CD14-positive monocyte (primary cell): ENCODE results near the gene ACVR2B. TPM values are rescaled to one million over a fixed set of nuclear protein-coding genes. Genes with fewer than 3 reads are reported as not detected.

ENCODE experiments used
- DNase-seq, 3 donors: peaks; one replicate each; pipeline ENCODE4 v3.0.0-alpha.2; 2011 to 2022
- H2AFZ ChIP-seq: 2 replicates; pipeline ENCODE4 v1.6.0; 2012; ENCODE audit warnings: mild to moderate bottlenecking, low read depth, low read length, inconsistent platforms; ENCODE audit not compliant: insufficient read depth, poor library complexity, severe bottlenecking
- H3K27ac ChIP-seq, 2 donors: 1 replicate in 1 of 2; 2 replicates in 1 of 2; pipeline ENCODE4 v1.5.1; 2012 to 2013; ENCODE audit warnings: low read length in 2 of 2, control low read depth in 1 of 2, inconsistent platforms in 1 of 2, low read depth in 1 of 2, mild to moderate bottlenecking in 1 of 2
- H3K27me3 ChIP-seq, 2 donors: one replicate each; pipeline versions ENCODE4 v1.6.0 to v1.6.1; 2011 to 2013; ENCODE audit warnings: low read length in 2 of 2; ENCODE audit not compliant: control insufficient read depth in 2 of 2, insufficient read depth in 2 of 2
- H3K36me3 ChIP-seq, 2 donors: replicated peaks in 1 of 2; 1 replicate in 1 of 2; 2 replicates in 1 of 2; pipeline versions ENCODE4 v1.5.1 to v1.6.1; 2012 to 2013; ENCODE audit warnings: low read length in 2 of 2, control low read depth in 1 of 2, inconsistent platforms in 1 of 2, mild to moderate bottlenecking in 1 of 2; ENCODE audit not compliant: insufficient read depth in 2 of 2, control insufficient read depth in 1 of 2
- H3K4me1 ChIP-seq, 2 donors: 1 replicate in 1 of 2; 2 replicates in 1 of 2; pipeline versions ENCODE4 v1.5.1 to v1.6.1; 2012 to 2013; ENCODE audit warnings: low read length in 2 of 2, control low read depth in 1 of 2, inconsistent platforms in 1 of 2, mild to moderate bottlenecking in 1 of 2, moderate library complexity in 1 of 2; ENCODE audit not compliant: insufficient read depth in 2 of 2, control insufficient read depth in 1 of 2
- H3K4me2 ChIP-seq: replicated peaks from 2 replicates; pipeline ENCODE3; 2012; ENCODE audit warnings: low read length, moderate library complexity, mild to moderate bottlenecking; ENCODE audit not compliant: poor library complexity, severe bottlenecking; ENCODE audit errors: extremely low read depth
- H3K4me3 ChIP-seq, 3 experiments: fragments of 200-600 bp in 1 of 3; sonication (generic) in 1 of 3; replicated peaks in 1 of 3; 1 replicate in 2 of 3; 2 replicates in 1 of 3; pipeline ENCODE4 v1.5.1; 2011 to 2013; ENCODE audit warnings: low read length in 3 of 3, mild to moderate bottlenecking in 3 of 3, control low read depth in 2 of 3, low read depth in 2 of 3, inconsistent platforms in 1 of 3, moderate library complexity in 1 of 3
- H3K79me2 ChIP-seq: 2 replicates; pipeline ENCODE4 v1.6.0; 2012; ENCODE audit warnings: mild to moderate bottlenecking, control low read depth, inconsistent platforms, low read length, moderate library complexity; ENCODE audit not compliant: insufficient read depth
- H3K9ac ChIP-seq: 2 replicates; pipeline ENCODE4 v1.6.0; 2017; ENCODE audit warnings: low read length, mild to moderate bottlenecking; ENCODE audit not compliant: insufficient read depth, poor library complexity, severe bottlenecking
- H3K9me3 ChIP-seq, 2 donors: replicated peaks in 1 of 2; 1 replicate in 1 of 2; 2 replicates in 1 of 2; pipeline versions ENCODE4 v1.5.1 to v1.6.1; 2012 to 2013; ENCODE audit warnings: low read length in 2 of 2, control low read depth in 1 of 2; ENCODE audit not compliant: control insufficient read depth in 1 of 2, insufficient read depth in 1 of 2
- H4K20me1 ChIP-seq: 2 replicates; pipeline ENCODE4 v1.6.0; 2012; ENCODE audit warnings: mild to moderate bottlenecking, low read length, control low read depth, moderate library complexity; ENCODE audit not compliant: insufficient read depth
- H3K27ac Mint-ChIP-seq, 7 donors: one replicate each; pipeline ENCODE4 v1.8.0; 2020; ENCODE audit warnings: mild to moderate bottlenecking in 7 of 7, mixed read lengths in 7 of 7, moderate library complexity in 6 of 7, inconsistent platforms in 2 of 7
- H3K27me3 Mint-ChIP-seq, 3 donors: one replicate each; pipeline ENCODE4 v1.8.0; 2021 to 2022; ENCODE audit warnings: low read depth in 3 of 3, mild to moderate bottlenecking in 3 of 3, mixed read lengths in 3 of 3, moderate library complexity in 3 of 3, inconsistent platforms in 1 of 3
- H3K36me3 Mint-ChIP-seq, 2 donors: one replicate each; pipeline ENCODE4 v1.8.0; 2020; ENCODE audit warnings: mixed read lengths in 2 of 2, inconsistent platforms in 1 of 2, mild to moderate bottlenecking in 1 of 2
- H3K4me1 Mint-ChIP-seq: one replicate; pipeline ENCODE4 v1.8.0; 2020; ENCODE audit warnings: mild to moderate bottlenecking, mixed read lengths
- H3K4me3 Mint-ChIP-seq, 2 donors: one replicate each; pipeline ENCODE4 v1.8.0; 2020; ENCODE audit warnings: mild to moderate bottlenecking in 2 of 2, mixed read lengths in 2 of 2, moderate library complexity in 1 of 2
- H3K9me3 Mint-ChIP-seq, 7 donors: one replicate each; pipeline ENCODE4 v1.8.0; 2020 to 2022; ENCODE audit warnings: mixed read lengths in 7 of 7, mild to moderate bottlenecking in 6 of 7, moderate library complexity in 6 of 7, inconsistent platforms in 2 of 7
- WGBS: methylation state at CpG from one replicate; pipeline ENCODE4 v1.1.5; 2013; ENCODE audit warnings: missing lambda C conversion rate; ENCODE audit not compliant: insufficient coverage; 5-methylcytosine and 5-hydroxymethylcytosine counted together
- intact Hi-C, 2 donors: fragments of 100-400 bp; cut with micrococcal nuclease; formaldehyde crosslinking; loops; one replicate each; pipeline versions ENCODE4 v1.15.0 to v1.15.1; 2023
- polyA plus RNA-seq, 3 donors: library from polyadenylated mRNA; depleted of rRNA in 1 of 3; unstranded in 2 of 3; stranded (reverse) in 1 of 3; fragments of 300-500 nt in 2 of 3; fragments of >200 nt in 1 of 3; fragmentation: Illumina TruSeq in 2 of 3; gene quantifications; 1 replicate in 2 of 3; 2 replicates in 1 of 3; pipeline ENCODE4 v1.2.3, GENCODE V29; 2012 to 2021
- TF ChIP-seq, protein P1 (sequence below): fragments of 200-600 bp; IDR thresholded peaks from one replicate; pipeline ENCODE4 v1.8.0; 2022; ENCODE audit warnings: antibody characterized with exemption, mild to moderate bottlenecking

The ACVR2B gene
- polyA plus RNA-seq, 3 donors: 0.15 to 0.41 TPM; not detected in 1

DNA sequence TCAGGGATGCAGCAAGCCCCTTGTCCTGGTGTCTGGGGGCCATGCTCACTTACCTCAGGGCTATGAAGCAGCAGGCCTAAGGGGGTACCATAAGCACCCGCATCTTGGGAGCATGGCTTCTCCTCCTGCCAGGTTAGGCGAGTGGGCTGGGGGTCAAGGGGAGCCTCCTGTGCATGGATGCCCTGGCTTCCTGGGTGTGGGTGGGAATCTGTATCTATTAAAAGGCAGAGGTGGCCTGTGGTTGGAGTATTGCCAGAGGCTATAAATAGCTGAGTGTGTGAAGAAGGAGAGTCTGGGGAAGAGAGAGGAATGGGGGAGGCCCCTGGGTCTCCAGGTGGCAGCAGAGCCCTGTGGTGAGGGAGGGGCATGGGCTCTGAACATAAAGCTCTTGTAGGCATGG, 19.5 kb downstream of the ACVR2B start:
- TF ChIP-seq, protein P1, sequence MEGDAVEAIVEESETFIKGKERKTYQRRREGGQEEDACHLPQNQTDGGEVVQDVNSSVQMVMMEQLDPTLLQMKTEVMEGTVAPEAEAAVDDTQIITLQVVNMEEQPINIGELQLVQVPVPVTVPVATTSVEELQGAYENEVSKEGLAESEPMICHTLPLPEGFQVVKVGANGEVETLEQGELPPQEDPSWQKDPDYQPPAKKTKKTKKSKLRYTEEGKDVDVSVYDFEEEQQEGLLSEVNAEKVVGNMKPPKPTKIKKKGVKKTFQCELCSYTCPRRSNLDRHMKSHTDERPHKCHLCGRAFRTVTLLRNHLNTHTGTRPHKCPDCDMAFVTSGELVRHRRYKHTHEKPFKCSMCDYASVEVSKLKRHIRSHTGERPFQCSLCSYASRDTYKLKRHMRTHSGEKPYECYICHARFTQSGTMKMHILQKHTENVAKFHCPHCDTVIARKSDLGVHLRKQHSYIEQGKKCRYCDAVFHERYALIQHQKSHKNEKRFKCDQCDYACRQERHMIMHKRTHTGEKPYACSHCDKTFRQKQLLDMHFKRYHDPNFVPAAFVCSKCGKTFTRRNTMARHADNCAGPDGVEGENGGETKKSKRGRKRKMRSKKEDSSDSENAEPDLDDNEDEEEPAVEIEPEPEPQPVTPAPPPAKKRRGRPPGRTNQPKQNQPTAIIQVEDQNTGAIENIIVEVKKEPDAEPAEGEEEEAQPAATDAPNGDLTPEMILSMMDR: no peak
- H3K27me3 Mint-ChIP-seq: peaks cover 0 to 2% (median 0%) of the 10 kb centered on the region in 3 donors
- Histone ChIP-seq H3K4me1 (no peaks in the 10 kb centered on the region), H3K79me2 (no peaks in the 10 kb centered on the region), H3K4me2 (no peak overlapping the region), H3K4me3 (no peak overlapping the region), H3K27ac (no peak overlapping the region), H3K36me3 (no peaks in the 10 kb centered on the region), H2AFZ (no peak overlapping the region), H3K27me3 (no peaks in the 10 kb centered on the region), H3K9me3 (peaks cover 0 to 3% of the 10 kb centered on the region in 2 donors), H3K9ac (no peak overlapping the region), H4K20me1 (no peaks in the 10 kb centered on the region)
- peaks cover 7 to 17% (median 13%) of the 10 kb centered on the region in 7 donors for H3K9me3 Mint-ChIP-seq
- H3K4me1 Mint-ChIP-seq: no peaks in the 10 kb centered on the region
- intact Hi-C loops: loop anchor here in 1 of 2 donors (5.0 kb wide), 1 partner anchor 356 kb away; no protein-coding TSS in a partner anchor
- H3K27ac Mint-ChIP-seq: no peak overlapping the region
- WGBS: 100% methylated on average over 2 of the region's 2 CpGs
- DNase-seq: no peak
- no peak overlapping the region for H3K4me3 Mint-ChIP-seq
- no peaks in the 10 kb centered on the region for H3K36me3 Mint-ChIP-seq

DNA sequence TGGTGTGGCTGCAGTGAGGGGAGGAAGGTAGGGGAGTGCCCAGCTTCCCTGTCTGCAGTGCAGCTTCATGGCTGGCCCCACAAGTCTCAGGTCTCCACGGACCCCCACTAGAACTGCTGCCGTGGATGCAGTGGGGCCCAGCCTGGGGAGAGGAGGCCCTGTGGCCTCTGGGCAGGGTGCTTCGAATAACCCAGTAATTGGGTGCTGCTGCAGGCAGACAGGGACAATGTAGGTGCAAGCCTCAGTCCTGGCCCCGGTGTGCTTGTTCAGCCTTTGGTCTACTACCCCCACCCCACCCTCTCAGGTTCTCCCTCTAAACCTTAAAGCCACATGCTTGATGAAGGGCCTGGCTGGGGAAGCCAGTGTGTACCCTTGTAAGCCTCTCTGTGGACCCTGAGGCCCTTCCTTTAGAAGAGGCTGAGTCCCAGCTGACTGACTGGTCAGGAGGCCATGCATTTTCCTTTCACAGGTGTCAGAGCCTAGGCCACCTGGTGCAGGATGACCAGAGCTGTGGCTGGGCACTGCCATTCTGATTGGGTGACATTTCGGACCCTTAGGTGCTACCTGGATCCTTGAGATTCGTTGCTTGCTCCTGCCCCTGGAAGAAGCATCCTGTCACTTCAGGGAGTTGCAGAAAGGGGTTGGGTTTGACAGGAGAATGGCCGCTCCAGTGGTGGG, 21.4 kb downstream of the ACVR2B start:
- no peak overlapping the region for H3K9ac ChIP-seq
- no peaks in the 10 kb centered on the region for H4K20me1 ChIP-seq
- peaks cover 0 to 4% (median 0%) of the 10 kb centered on the region in 7 donors for H3K9me3 Mint-ChIP-seq
- H3K36me3 ChIP-seq: no peaks in the 10 kb centered on the region
- H3K27me3 Mint-ChIP-seq: peaks cover 0 to 2% (median 0%) of the 10 kb centered on the region in 3 donors
- DNase-seq: no peak
- no peaks in the 10 kb centered on the region for H3K79me2 ChIP-seq
- H3K36me3 Mint-ChIP-seq: peaks cover 0 to 2% of the 10 kb centered on the region in 2 donors
- no peak overlapping the region for H3K4me3 ChIP-seq
- intact Hi-C loops: loop anchor here (5.0 kb wide), 1 partner anchor 358 kb away; no protein-coding TSS in a partner anchor
- H2AFZ ChIP-seq: no peak overlapping the region
- no peak overlapping the region for H3K27ac Mint-ChIP-seq
- H3K27ac ChIP-seq: no peak overlapping the region
- 98% methylated on average over 5 of the region's 7 CpGs for WGBS
- TF ChIP-seq, protein P1: no peak
- no peaks in the 10 kb centered on the region for H3K27me3 ChIP-seq
- no peaks in the 10 kb centered on the region for H3K4me1 ChIP-seq
- H3K9me3 ChIP-seq: no peaks in the 10 kb centered on the region
- no peak overlapping the region for H3K4me3 Mint-ChIP-seq
- H3K4me2 ChIP-seq: no peak overlapping the region
- no peaks in the 10 kb centered on the region for H3K4me1 Mint-ChIP-seq
